CD4-positive, alpha-beta T cell treated with Interleukin-10 for 1 hour (primary cell): ENCODE data around the gene PROCA1.
"Not testable (repeated sequence)": the region's sequence is repeated elsewhere in the genome, so short reads cannot be mapped to it uniquely, and the experiment has no call there.

Source experiments
- DNase-seq: peaks from one replicate; pipeline ENCODE4 v3.0.0-alpha.2; 2020

PROCA1 gene

GRCh38 chr17:28665994-28666393, 45.7 kb downstream of the PROCA1 start:
- DNase-seq: no peak

- DNase-seq: no peak
Observed at GRCh38 chr17:28663723-28664122, 48.0 kb downstream of the PROCA1 start.

GRCh38 chr17:28662527-28662829, 49.2 kb downstream of the PROCA1 start:
- no peak for DNase-seq

GRCh38 chr17:28661635-28662526, 49.8 kb downstream of the PROCA1 start, which contains the start of the genes SDF2 and SUPT6H:
Gene SDF2 (minus strand): TSS chr17:28661906. CDS start chr17:28661876, 30 bp downstream.
Gene SUPT6H (plus strand): TSS chr17:28662205. CDS start chr17:28673402, 11,197 bp downstream.
- peak; percentile 93 for DNase-seq

GRCh38 chr17:28659497-28659881, 52.2 kb downstream of the PROCA1 start:
- not testable (repeated sequence) for DNase-seq

GRCh38 chr17:28658766-28659496, 52.8 kb downstream of the PROCA1 start:
- not testable (repeated sequence) for DNase-seq

- DNase-seq: not testable (repeated sequence)
Observed at GRCh38 chr17:28658342-28658741, 53.3 kb downstream of the PROCA1 start.

GRCh38 chr17:28657756-28658155, 53.9 kb downstream of the PROCA1 start:
- DNase-seq: no peak

GRCh38 chr17:28655160-28655559, 56.5 kb downstream of the PROCA1 start:
- DNase-seq: no peak
